Natural killer cell (primary cell): Measurements from ENCODE around the gene UGT1A1. TPM values are rescaled to one million over a fixed set of nuclear protein-coding genes. Genes with fewer than 3 reads are reported as not detected.

Experiments
- ATAC-seq, 3 donors: fragments of 150-1000 bp in 2 of 3; fragments of 200-7000 bp in 1 of 3; cut with Tn5 transposase; 1 replicate in 1 of 3; 2 replicates in 2 of 3; pipeline ENCODE4 v1.10.0; 2021; ENCODE audit warnings: mild to moderate bottlenecking in 2 of 3, moderate library complexity in 2 of 3
- DNase-seq, 2 donors: peaks; one replicate each; pipeline versions ENCODE4 v3.0.0 to v3.0.0-alpha.2; 2013 to 2021; ENCODE audit warnings: mixed read lengths in 1 of 2
- H3K27ac ChIP-seq: one replicate; pipeline ENCODE4 v1.5.1; 2013; ENCODE audit warnings: mild to moderate bottlenecking, low read length
- H3K27me3 ChIP-seq: one replicate; pipeline ENCODE4 v1.6.1; 2013; ENCODE audit warnings: low read length; ENCODE audit not compliant: control insufficient read depth, insufficient read depth
- H3K36me3 ChIP-seq: one replicate; pipeline ENCODE4 v1.6.1; 2013; ENCODE audit warnings: low read length; ENCODE audit not compliant: control insufficient read depth, insufficient read depth
- H3K4me1 ChIP-seq: one replicate; pipeline ENCODE4 v1.6.1; 2013; ENCODE audit warnings: low read length; ENCODE audit not compliant: control insufficient read depth, insufficient read depth
- H3K4me3 ChIP-seq: one replicate; pipeline ENCODE4 v1.5.1; 2013; ENCODE audit warnings: low read length
- H3K9me3 ChIP-seq: one replicate; pipeline ENCODE4 v1.6.1; 2013; ENCODE audit warnings: low read length; ENCODE audit not compliant: control insufficient read depth, insufficient read depth
- H3K27ac Mint-ChIP-seq, 2 donors: one replicate each; pipeline ENCODE4 v1.8.0; 2022; ENCODE audit warnings: mild to moderate bottlenecking in 2 of 2, mixed read lengths in 2 of 2, moderate library complexity in 1 of 2
- H3K27me3 Mint-ChIP-seq, 2 donors: one replicate each; pipeline ENCODE4 v1.8.0; 2022; ENCODE audit warnings: low read depth in 2 of 2, mixed read lengths in 2 of 2
- H3K36me3 Mint-ChIP-seq: one replicate; pipeline ENCODE4 v1.8.0; 2022; ENCODE audit warnings: mixed read lengths
- H3K4me1 Mint-ChIP-seq, 2 donors: one replicate each; pipeline ENCODE4 v1.8.0; 2022; ENCODE audit warnings: mixed read lengths in 2 of 2
- H3K4me3 Mint-ChIP-seq: one replicate; pipeline ENCODE4 v1.8.0; 2022; ENCODE audit warnings: mild to moderate bottlenecking, moderate library complexity, mixed read lengths
- H3K9me3 Mint-ChIP-seq, 2 donors: one replicate each; pipeline ENCODE4 v1.8.0; 2022; ENCODE audit warnings: mixed read lengths in 2 of 2
- CTCF ChIP-seq: fragments of 200-600 bp; IDR thresholded peaks from one replicate; pipeline ENCODE4 v1.8.0; 2022; ENCODE audit warnings: antibody characterized with exemption
- WGBS: methylation state at CpG from one replicate; pipeline ENCODE4 v1.1.7; 2013; ENCODE audit warnings: missing lambda C conversion rate; ENCODE audit not compliant: insufficient coverage; 5-methylcytosine and 5-hydroxymethylcytosine counted together
- intact Hi-C: fragments of 100-400 bp; cut with micrococcal nuclease; formaldehyde crosslinking; loops from one replicate; pipeline ENCODE4 v1.14.2; 2022
- total RNA-seq, 4 donors: library from RNA; stranded (reverse); fragments of 120-200 nt in 1 of 4; gene quantifications; one replicate each; pipeline versions ENCODE4 v1.2.3 to v1.2.4, GENCODE V29; 2013 to 2022

Gene UGT1A1
- total RNA-seq, 3 donors from 2014 or later (not counting 1 experiment from before 2014, with no cell fraction given), result not detected

- H3K4me1 ChIP-seq, result no peaks in the 10 kb centered on the region
- no peaks in the 10 kb centered on the region for H3K9me3 ChIP-seq
- H3K36me3 ChIP-seq, result no peaks in the 10 kb centered on the region
- H3K27me3 Mint-ChIP-seq, result peaks cover 3 to 6% of the 10 kb centered on the region in 2 donors
- no peaks in the 10 kb centered on the region for H3K27me3 ChIP-seq
- no peaks in the 10 kb centered on the region for H3K4me1 Mint-ChIP-seq
- TF ChIP-seq CTCF, result no peak
- no peak overlapping the region for H3K4me3 ChIP-seq
- H3K27ac Mint-ChIP-seq, result no peak overlapping the region
- H3K4me3 Mint-ChIP-seq, result no peak overlapping the region
- WGBS, result 85% methylated on average over 14 of the region's 14 CpGs
- no peaks in the 10 kb centered on the region for H3K36me3 Mint-ChIP-seq
- no peak for ATAC-seq
- intact Hi-C loops, result no loop called here
- H3K27ac ChIP-seq, result no peak overlapping the region
- peak in 1 of 2 donors; percentile 4 for DNase-seq
- no peaks in the 10 kb centered on the region for H3K9me3 Mint-ChIP-seq
Measured at GRCh38 chr2:233798335-233799086, 38.4 kb downstream of the UGT1A1 start.

GRCh38 chr2:233799087-233799665, 39.1 kb downstream of the UGT1A1 start:
- ATAC-seq, result no peak

GRCh38 chr2:233799716-233800115, 39.6 kb downstream of the UGT1A1 start:
- Histone ChIP-seq H3K4me1 (no peaks in the 10 kb centered on the region), H3K36me3 (no peaks in the 10 kb centered on the region), H3K27me3 (no peaks in the 10 kb centered on the region), H3K27ac (no peak overlapping the region), H3K9me3 (no peaks in the 10 kb centered on the region), H3K4me3 (no peak overlapping the region)
- DNase-seq (no peak), ATAC-seq (no peak)
- intact Hi-C loops, result no loop called here
- 57% methylated on average over 5 of the region's 5 CpGs for WGBS
- no peak overlapping the region for H3K27ac Mint-ChIP-seq
- no peaks in the 10 kb centered on the region for H3K4me1 Mint-ChIP-seq
- no peak for TF ChIP-seq CTCF
- H3K9me3 Mint-ChIP-seq, result no peaks in the 10 kb centered on the region
- no peaks in the 10 kb centered on the region for H3K36me3 Mint-ChIP-seq
- peaks cover 11 to 16% of the 10 kb centered on the region in 2 donors for H3K27me3 Mint-ChIP-seq
- H3K4me3 Mint-ChIP-seq, result no peak overlapping the region

More at GRCh38 chr2:233799087-233799665, 39.1 kb downstream of the UGT1A1 start:
- peaks cover 8 to 11% of the 10 kb centered on the region in 2 donors for H3K27me3 Mint-ChIP-seq
- no peaks in the 10 kb centered on the region for H3K4me1 Mint-ChIP-seq
- DNase-seq, result no peak
- Histone ChIP-seq H3K36me3 (no peaks in the 10 kb centered on the region), H3K4me1 (no peaks in the 10 kb centered on the region), H3K27me3 (no peaks in the 10 kb centered on the region), H3K9me3 (no peaks in the 10 kb centered on the region), H3K27ac (no peak overlapping the region), H3K4me3 (no peak overlapping the region)
- intact Hi-C loops, result no loop called here
- H3K4me3 Mint-ChIP-seq, result no peak overlapping the region
- no peak overlapping the region for H3K27ac Mint-ChIP-seq
- H3K36me3 Mint-ChIP-seq, result no peaks in the 10 kb centered on the region
- 69% methylated on average over 7 of the region's 7 CpGs for WGBS
- H3K9me3 Mint-ChIP-seq, result no peaks in the 10 kb centered on the region
- TF ChIP-seq CTCF, result no peak
